Left ventricle myocardium superior (tissue), 1 donor: ENCODE measurements around the gene MYH9. TPM values are rescaled to one million over a fixed set of nuclear protein-coding genes. Genes with fewer than 3 reads are reported as not detected.
A peak's percentile ranks its signal among the peaks of the same experiment; 100 is the strongest.

ENCODE experiments used
- ATAC-seq: fragments of 200-7000 bp; cut with Tn5 transposase; one replicate; pipeline ENCODE4 v1.9.1; 2020; ENCODE audit warnings: mild to moderate bottlenecking, moderate library complexity
- DNase-seq: peaks from one replicate; pipeline ENCODE4 v3.0.0-alpha.2; 2020
- intact Hi-C: fragments of 100-400 bp; cut with micrococcal nuclease; formaldehyde crosslinking; loops from one replicate; pipeline ENCODE4 v1.11.0; 2022
- total RNA-seq: library from RNA; stranded (reverse); fragmentation: NEBNext Ultra II Directional; extraction: Animal tissue kit (Norgen Biotek cat#: 25700); gene quantifications from one replicate; pipeline ENCODE4 v1.2.1, GENCODE V29; 2021
- donor health status: DM: no; HTN: yes; CAD: no; lungs with severe emphysema.

Gene MYH9
- total RNA-seq, 1 donor from 2014 or later: 161 TPM

- ATAC-seq (no peak), DNase-seq (no peak)
- intact Hi-C loops: no loop called here
Measured at GRCh38 chr22:36337365-36338130, 50.2 kb downstream of the MYH9 start.

- ATAC-seq: no peak
- peak; percentile 46 for DNase-seq
- intact Hi-C loops: no loop called here
Measured at GRCh38 chr22:36336246-36337182, 51.3 kb downstream of the MYH9 start.

GRCh38 chr22:36335621-36336020 is 52.1 kb downstream of the MYH9 start:
- DNase-seq (no peak), ATAC-seq (no peak)
- intact Hi-C loops: no loop called here

- DNase-seq (no peak), ATAC-seq (peak; percentile 18)
- intact Hi-C loops: no loop called here
Measured at GRCh38 chr22:36334821-36335603, 52.8 kb downstream of the MYH9 start.

GRCh38 chr22:36334081-36334820 is 53.5 kb downstream of the MYH9 start:
- DNase-seq (peak; percentile 71), ATAC-seq (no peak)
- intact Hi-C loops: no loop called here

- ATAC-seq: no peak
- no peak for DNase-seq
- intact Hi-C loops: no loop called here
Measured at GRCh38 chr22:36333644-36334043, 54.1 kb downstream of the MYH9 start.

GRCh38 chr22:36332623-36333332 is 55.0 kb downstream of the MYH9 start:
- ATAC-seq: no peak
- no peak for DNase-seq
- intact Hi-C loops: no loop called here

- intact Hi-C loops: no loop called here
- DNase-seq: peak; percentile 89
- ATAC-seq: peak; percentile 16
Measured at GRCh38 chr22:36331912-36332622, 55.7 kb downstream of the MYH9 start.

- peak; percentile 83 for DNase-seq
- ATAC-seq: peak; percentile 31
- intact Hi-C loops: no loop called here
Measured at GRCh38 chr22:36331306-36331911, 56.4 kb downstream of the MYH9 start.

GRCh38 chr22:36330655-36331305 is 57.0 kb downstream of the MYH9 start:
- DNase-seq (peak; percentile 64), ATAC-seq (peak; percentile 3)
- intact Hi-C loops: no loop called here

GRCh38 chr22:36330127-36330526 is 57.6 kb downstream of the MYH9 start:
- peak; percentile 4 for DNase-seq
- ATAC-seq: no peak
- intact Hi-C loops: no loop called here

GRCh38 chr22:36329254-36330078 is 58.3 kb downstream of the MYH9 start:
- intact Hi-C loops: no loop called here
- ATAC-seq (peak; percentile 5), DNase-seq (peak; percentile 62)

- DNase-seq (peak; percentile 71), ATAC-seq (peak; percentile 27)
- intact Hi-C loops: no loop called here
Measured at GRCh38 chr22:36328635-36329253, 59.0 kb downstream of the MYH9 start.

- DNase-seq: peak; percentile 74
- ATAC-seq: peak; percentile 47
- intact Hi-C loops: no loop called here
Measured at GRCh38 chr22:36327922-36328551, 59.7 kb downstream of the MYH9 start.
